Breast epithelium (tissue), 3 donors: Measurements from ENCODE around the gene CDA.

ENCODE experiments used
- POLR2A ChIP-seq: fragments of 450-650 bp; IDR thresholded peaks from one replicate; pipeline ENCODE4 v1.6.1; 2016; ENCODE audit warnings: antibody characterized with exemption, mild to moderate bottlenecking, moderate library complexity
- POLR2AphosphoS5 ChIP-seq, 3 donors: sonication (generic); formaldehyde crosslinking; IDR thresholded peaks; one replicate each; pipeline ENCODE4 v1.6.1; 2017; ENCODE audit warnings: antibody characterized with exemption in 3 of 3
- TF ChIP-seq, protein P1 (sequence below), 3 donors: fragments of 450-650 bp; IDR thresholded peaks; one replicate each; pipeline ENCODE4 v1.5.1; 2016 to 2017; ENCODE audit warnings: antibody characterized with exemption in 3 of 3, mild to moderate bottlenecking in 3 of 3, moderate library complexity in 3 of 3

DNA sequence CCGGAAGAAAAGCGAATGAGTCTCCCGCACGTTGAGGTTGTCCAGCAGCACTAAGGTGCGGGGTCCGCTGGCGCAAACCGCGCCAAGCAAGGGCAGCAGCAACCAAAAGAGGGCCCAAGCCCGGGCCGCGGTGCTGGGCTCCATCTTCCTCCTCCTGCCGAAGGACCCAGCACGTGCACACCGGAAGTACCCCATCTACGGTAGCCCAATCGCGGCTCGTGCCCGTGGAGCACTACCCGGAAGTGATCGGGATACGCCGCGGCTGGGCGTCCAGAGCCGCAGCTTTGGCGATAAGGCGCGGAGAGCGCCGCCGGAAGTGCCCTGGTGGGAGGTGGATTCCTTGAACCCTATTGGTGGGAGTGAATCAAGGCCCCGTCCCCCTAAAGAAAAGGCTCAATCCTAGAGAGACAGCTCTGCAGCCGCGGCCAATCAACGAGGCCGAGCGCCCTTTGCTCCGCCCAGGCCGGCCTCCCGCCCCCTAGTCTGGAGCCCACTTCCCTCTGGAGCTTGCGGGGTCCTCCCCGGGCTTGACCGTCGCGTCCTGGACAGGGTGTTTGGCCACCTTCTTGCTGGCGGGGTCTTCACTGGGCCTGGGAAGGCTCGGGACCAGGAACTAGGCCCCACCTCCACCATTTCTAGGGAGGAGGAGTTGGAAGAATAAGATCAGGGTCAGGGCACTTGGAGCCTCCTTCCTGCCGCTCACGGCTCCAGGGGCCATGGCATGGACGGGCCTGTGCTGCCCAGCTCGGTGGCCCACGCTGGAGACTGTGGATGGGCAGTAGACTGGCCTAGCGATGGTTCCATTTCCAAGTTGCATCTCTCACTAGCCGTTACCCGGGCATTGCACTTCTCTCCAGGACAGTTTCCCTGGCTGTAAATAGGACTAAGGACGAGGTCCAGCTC, 72.6 kb downstream of the CDA start, which contains the start of gene DDOST:
- TF ChIP-seq, protein P1, sequence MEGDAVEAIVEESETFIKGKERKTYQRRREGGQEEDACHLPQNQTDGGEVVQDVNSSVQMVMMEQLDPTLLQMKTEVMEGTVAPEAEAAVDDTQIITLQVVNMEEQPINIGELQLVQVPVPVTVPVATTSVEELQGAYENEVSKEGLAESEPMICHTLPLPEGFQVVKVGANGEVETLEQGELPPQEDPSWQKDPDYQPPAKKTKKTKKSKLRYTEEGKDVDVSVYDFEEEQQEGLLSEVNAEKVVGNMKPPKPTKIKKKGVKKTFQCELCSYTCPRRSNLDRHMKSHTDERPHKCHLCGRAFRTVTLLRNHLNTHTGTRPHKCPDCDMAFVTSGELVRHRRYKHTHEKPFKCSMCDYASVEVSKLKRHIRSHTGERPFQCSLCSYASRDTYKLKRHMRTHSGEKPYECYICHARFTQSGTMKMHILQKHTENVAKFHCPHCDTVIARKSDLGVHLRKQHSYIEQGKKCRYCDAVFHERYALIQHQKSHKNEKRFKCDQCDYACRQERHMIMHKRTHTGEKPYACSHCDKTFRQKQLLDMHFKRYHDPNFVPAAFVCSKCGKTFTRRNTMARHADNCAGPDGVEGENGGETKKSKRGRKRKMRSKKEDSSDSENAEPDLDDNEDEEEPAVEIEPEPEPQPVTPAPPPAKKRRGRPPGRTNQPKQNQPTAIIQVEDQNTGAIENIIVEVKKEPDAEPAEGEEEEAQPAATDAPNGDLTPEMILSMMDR (IDR thresholded peaks at IDR 0.05) = peak in 1 of 3 donors; percentile 32
- peak; percentile 43 to 85 (median 62) for TF ChIP-seq POLR2AphosphoS5 (IDR thresholded peaks at IDR 0.05)
- TF ChIP-seq POLR2A = no peak
